Muscle layer of duodenum (tissue), 2 donors: ENCODE results near the gene NLGN1.

Experiments used
- H3K27ac ChIP-seq: one replicate; pipeline ENCODE4 v1.7.0; 2013; ENCODE audit warnings: mild to moderate bottlenecking, low read length
- H3K27me3 ChIP-seq: one replicate; pipeline ENCODE4 v1.7.0; 2013; ENCODE audit warnings: low read depth, mild to moderate bottlenecking, control low read depth, low read length
- H3K36me3 ChIP-seq, 2 donors: one replicate each; pipeline ENCODE4 v1.7.0; 2013; ENCODE audit warnings: low read length in 2 of 2, control low read depth in 1 of 2, mild to moderate bottlenecking in 1 of 2; ENCODE audit not compliant: insufficient read depth in 2 of 2, control insufficient read depth in 1 of 2
- H3K4me1 ChIP-seq, 2 donors: one replicate each; pipeline ENCODE4 v1.7.0; 2013; ENCODE audit warnings: low read length in 2 of 2, mild to moderate bottlenecking in 2 of 2, control low read depth in 1 of 2, moderate library complexity in 1 of 2; ENCODE audit not compliant: insufficient read depth in 2 of 2, control insufficient read depth in 1 of 2
- H3K4me3 ChIP-seq, 2 donors: one replicate each; pipeline ENCODE4 v1.7.0; 2013; ENCODE audit warnings: low read length in 2 of 2, low read depth in 1 of 2, mild to moderate bottlenecking in 1 of 2
- H3K9me3 ChIP-seq, 2 donors: one replicate each; pipeline ENCODE4 v1.7.0; 2013; ENCODE audit warnings: low read length in 2 of 2, control low read depth in 1 of 2, mild to moderate bottlenecking in 1 of 2; ENCODE audit not compliant: control insufficient read depth in 1 of 2
- donor health status: healthy.

NLGN1 gene

DNA sequence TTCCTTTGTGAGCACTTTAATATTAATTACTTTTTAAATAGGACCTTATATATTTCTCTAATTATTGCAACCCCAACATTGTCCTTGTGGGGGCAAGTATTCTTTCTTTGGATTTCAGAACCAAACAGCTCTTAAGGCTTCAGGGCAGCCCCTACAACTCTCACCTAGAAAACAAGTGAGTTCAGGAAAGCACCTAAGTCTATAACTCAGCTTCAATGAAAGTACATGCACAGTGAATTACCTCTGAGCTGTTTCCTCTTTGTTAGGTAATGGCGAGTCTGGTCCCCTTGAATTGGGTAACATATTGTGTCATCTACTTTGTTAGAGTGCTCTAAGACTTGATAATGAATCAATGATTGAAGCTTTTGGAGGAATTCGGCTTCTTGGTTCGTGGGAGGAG, 545.7 kb downstream of the NLGN1 start:
- H3K27ac ChIP-seq, result no peak overlapping the region
- no peaks in the 10 kb centered on the region for H3K27me3 ChIP-seq
- no peaks in the 10 kb centered on the region for H3K9me3 ChIP-seq
- no peaks in the 10 kb centered on the region for H3K4me1 ChIP-seq
- no peaks in the 10 kb centered on the region for H3K36me3 ChIP-seq
- H3K4me3 ChIP-seq, result no peak overlapping the region

DNA sequence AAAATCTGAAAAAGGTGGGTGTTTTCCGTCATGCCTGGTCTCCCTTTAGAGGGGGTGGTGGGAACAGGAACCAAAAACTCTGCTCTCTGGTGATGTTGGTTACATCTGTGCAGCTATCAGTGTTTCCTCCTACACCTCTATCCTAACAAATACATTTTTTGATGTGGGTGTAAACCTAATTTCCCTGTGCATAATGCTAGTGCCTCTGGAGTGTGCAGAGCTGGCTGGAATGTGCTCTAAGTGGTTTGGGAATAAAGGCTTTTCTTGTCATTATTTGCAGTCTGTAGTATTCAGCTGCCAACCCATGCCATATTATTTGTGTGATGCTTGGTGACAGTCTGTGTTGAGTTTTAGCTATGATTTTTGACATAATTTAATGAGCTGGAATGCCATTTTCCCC, 547.6 kb downstream of the NLGN1 start:
- H3K36me3 ChIP-seq, result no peaks in the 10 kb centered on the region
- no peak overlapping the region for H3K4me3 ChIP-seq
- no peak overlapping the region for H3K27ac ChIP-seq
- no peaks in the 10 kb centered on the region for H3K9me3 ChIP-seq
- no peaks in the 10 kb centered on the region for H3K4me1 ChIP-seq
- H3K27me3 ChIP-seq, result no peaks in the 10 kb centered on the region

DNA sequence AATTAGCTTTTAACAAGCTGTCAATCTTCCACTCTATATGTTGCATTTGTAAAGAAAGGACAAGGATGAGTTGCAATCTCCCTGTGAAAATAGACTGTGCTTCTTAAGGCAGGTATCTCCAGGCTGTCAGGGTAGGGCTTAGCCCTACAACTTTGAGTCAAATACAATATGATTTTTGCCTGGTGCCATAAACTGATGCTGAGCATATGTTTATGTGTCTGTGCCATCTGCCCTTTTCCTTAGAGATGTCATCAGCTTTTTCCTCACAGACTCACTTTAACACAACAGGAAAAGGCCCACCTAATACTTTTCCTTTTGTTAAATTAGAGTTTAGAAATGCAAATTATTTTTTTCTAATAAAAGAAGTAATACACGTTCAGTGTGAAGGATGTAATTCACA, 548.3 kb downstream of the NLGN1 start:
- H3K9me3 ChIP-seq, result no peaks in the 10 kb centered on the region
- H3K27me3 ChIP-seq, result no peaks in the 10 kb centered on the region
- no peak overlapping the region for H3K4me3 ChIP-seq
- no peak overlapping the region for H3K27ac ChIP-seq
- no peaks in the 10 kb centered on the region for H3K4me1 ChIP-seq
- H3K36me3 ChIP-seq, result no peaks in the 10 kb centered on the region

DNA sequence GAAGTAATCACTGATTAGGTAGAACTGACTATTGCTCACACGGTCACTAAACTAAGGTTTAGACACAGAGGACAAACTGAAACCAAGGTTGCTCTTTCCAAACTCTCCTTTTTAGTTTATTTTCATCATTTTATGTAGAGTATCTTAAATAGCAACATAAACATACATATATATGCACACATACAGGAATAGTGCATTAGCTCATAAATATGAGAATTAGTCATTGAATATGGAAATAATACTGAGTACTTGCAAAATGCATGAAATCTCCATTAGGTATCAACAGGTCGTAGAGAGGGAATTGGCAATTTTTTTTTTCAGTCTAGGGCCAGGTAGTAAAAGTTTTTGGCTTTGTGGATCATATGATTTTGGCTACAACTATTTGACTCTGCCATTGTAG, 557.1 kb downstream of the NLGN1 start:
- H3K27me3 ChIP-seq, result no peaks in the 10 kb centered on the region
- no peak overlapping the region for H3K27ac ChIP-seq
- H3K4me3 ChIP-seq, result no peak overlapping the region
- no peaks in the 10 kb centered on the region for H3K9me3 ChIP-seq
- no peaks in the 10 kb centered on the region for H3K36me3 ChIP-seq
- H3K4me1 ChIP-seq, result no peaks in the 10 kb centered on the region

DNA sequence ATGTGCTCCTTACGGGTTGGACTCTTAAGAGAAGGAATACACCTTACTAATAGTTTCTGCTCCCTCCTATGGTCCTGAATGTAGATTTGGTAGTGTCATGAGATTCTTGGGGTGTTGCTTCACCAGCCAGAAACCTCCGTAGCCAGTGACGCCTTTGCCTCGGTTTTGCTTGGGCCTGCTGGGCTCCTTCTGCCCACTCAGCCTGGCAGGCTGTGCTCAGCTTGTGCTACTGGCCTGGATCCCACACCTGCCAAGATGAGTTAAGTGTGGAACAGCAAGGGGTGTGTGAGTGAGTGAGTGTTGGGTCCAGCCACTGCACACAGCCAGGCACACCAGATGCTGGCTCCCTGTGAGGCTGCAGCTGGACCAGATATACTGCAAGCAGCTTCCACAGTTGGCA, 560.1 kb downstream of the NLGN1 start:
- Histone ChIP-seq H3K27ac (no peak overlapping the region), H3K4me3 (no peak overlapping the region), H3K27me3 (no peaks in the 10 kb centered on the region), H3K36me3 (no peaks in the 10 kb centered on the region), H3K9me3 (no peaks in the 10 kb centered on the region), H3K4me1 (no peaks in the 10 kb centered on the region)

DNA sequence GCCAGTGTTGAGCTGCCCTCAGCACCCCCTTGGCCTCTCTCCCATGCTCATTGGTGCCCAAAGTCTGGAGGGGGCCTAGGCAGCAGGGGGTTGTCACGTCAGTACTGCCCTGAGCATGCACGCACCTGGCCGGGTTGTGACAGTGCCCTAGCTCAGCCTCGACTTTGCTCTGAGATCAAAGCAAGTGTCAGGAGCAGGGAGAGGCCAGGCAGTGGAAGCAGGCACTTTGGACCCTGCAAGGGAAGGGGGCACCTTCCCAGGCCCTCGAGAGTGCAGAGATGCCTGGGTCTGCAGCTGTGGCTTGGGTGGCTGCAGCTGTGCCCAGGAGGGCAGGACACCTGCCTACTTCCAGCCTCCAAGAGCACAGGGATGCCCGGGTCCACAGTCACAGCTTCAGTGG, 561.3 kb downstream of the NLGN1 start:
- no peaks in the 10 kb centered on the region for H3K27me3 ChIP-seq
- H3K4me1 ChIP-seq, result no peaks in the 10 kb centered on the region
- no peak overlapping the region for H3K27ac ChIP-seq
- H3K9me3 ChIP-seq, result no peaks in the 10 kb centered on the region
- no peak overlapping the region for H3K4me3 ChIP-seq
- H3K36me3 ChIP-seq, result no peaks in the 10 kb centered on the region

DNA sequence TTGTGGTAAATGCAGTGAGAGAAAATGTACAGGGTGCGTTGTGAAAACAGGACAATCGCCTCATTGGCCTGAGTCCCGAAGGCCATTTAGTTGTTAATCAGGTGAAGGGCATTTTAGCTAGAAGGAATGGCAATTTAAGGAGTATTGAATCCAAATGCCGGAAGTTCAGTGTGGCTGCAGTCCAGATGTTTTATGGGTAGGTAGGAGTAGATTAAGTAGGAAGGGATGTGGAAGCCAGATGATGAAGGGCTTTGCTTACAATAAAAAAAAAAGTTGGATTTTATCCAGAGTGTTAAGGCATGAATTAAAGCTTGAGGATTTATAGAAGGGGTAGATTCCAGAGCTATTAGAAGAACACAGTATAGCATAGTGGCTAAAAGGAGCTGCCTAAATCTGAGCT, 572.7 kb downstream of the NLGN1 start:
- Histone ChIP-seq H3K4me1 (no peaks in the 10 kb centered on the region), H3K4me3 (no peak overlapping the region), H3K9me3 (no peaks in the 10 kb centered on the region), H3K36me3 (no peaks in the 10 kb centered on the region), H3K27ac (no peak overlapping the region), H3K27me3 (no peaks in the 10 kb centered on the region)

DNA sequence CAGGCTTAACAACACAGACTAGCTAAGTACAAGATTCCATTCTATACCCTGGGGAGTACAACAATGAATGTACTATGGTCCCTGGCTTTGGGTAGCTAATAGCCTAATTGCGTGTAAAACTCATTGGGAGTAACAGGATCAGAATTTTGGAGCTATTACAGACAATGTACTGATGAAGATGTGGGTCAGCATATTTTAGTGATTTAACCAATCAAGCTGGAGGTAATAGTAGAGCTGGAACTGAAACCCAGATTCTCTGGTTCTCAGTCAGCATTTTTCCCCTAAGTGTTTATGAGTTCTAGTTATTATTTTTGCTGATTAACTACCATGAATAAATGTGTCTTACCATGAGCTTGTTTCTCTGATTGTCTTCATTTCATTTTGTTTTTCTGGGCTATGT, 578.7 kb downstream of the NLGN1 start:
- Histone ChIP-seq H3K4me1 (no peaks in the 10 kb centered on the region), H3K9me3 (no peaks in the 10 kb centered on the region), H3K36me3 (no peaks in the 10 kb centered on the region), H3K27me3 (no peaks in the 10 kb centered on the region), H3K4me3 (no peak overlapping the region), H3K27ac (no peak overlapping the region)

DNA sequence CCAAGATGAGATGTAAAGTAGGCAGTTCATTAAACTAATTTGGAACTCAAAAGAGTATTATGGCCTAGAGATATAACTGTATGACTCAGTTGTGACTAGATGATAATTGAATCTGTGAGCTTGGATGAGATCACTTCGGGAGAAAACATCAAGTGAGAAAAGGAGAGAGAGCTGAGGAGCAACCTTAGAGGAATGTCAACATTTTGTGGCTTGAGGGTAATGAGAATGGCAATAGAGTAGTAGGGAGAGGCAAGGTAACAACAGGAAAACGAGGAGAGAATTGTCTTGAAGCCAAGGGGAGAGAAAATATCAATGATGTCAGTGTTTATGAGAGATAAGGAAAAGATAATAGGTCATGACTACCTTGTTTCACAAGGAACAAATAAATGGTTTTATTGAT, 580.2 kb downstream of the NLGN1 start:
- Histone ChIP-seq H3K36me3 (no peaks in the 10 kb centered on the region), H3K9me3 (no peaks in the 10 kb centered on the region), H3K4me1 (no peaks in the 10 kb centered on the region), H3K27me3 (no peaks in the 10 kb centered on the region), H3K4me3 (no peak overlapping the region), H3K27ac (no peak overlapping the region)

DNA sequence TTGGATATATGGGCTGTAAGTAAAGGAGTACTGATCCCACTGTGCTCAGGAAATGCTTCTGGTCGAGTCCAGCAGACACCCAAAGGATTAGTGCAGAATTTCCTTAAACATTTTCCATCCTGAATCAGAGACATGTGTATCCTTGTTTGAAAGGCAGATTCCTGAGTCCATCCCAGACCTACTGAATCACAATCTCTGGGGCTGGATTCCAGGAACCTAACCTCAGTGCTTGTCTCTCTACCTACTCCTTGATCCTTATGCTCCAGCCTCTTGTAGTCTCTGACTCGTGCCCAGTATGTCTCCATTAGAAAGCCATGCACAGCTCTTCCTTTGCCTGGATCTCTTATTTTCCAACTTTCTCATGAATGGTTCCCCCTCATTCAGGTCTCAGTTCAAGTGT, 585.8 kb downstream of the NLGN1 start:
- Histone ChIP-seq H3K36me3 (no peaks in the 10 kb centered on the region), H3K4me3 (no peak overlapping the region), H3K27ac (no peak overlapping the region), H3K9me3 (no peaks in the 10 kb centered on the region), H3K27me3 (no peaks in the 10 kb centered on the region), H3K4me1 (no peaks in the 10 kb centered on the region)

DNA sequence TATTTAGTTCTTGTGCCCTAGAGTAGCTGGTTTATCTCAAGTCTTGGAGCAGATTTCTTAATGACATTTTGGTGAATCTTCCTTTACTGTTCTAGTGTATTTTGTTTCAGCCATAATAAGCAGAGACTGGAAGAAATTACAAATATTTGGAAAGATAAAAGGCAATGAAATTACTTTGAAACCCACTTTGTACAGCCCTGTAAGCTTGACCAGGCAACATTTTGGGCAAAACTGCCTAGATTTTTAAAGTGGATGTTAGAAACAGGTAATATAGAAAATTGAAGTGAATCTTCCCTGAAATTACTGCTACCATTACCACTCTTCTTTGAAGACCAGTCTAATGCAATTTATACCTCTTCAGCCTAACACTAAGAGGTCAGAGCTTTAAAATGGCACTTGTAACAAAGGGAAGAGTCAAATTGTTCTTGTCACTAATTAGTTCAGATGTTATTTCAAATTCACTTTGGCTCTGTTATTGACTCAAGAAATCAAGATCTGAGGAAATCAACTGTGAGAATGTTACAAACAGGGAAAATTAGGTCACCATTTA, 589.4 kb downstream of the NLGN1 start:
- no peaks in the 10 kb centered on the region for H3K9me3 ChIP-seq
- H3K27me3 ChIP-seq, result no peaks in the 10 kb centered on the region
- H3K27ac ChIP-seq, result no peak overlapping the region

DNA sequence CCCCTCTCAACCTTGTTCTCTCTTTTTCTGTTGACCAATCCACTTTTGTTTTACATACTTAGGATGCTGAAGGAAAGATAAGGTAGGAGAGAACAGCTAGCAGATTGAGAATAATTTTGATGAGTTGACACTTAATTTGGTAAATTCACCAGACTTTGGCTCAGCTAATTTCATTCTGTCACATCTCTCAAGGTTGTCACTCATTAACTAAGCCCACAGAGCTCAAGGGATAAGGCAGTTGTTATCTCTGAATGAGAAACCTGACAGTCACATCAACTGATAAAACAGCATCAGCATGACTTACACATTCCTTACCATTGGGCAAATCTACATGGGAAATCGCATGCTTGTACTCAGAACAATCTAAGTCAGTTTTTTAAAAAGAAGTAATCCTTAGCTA, 591.4 kb downstream of the NLGN1 start:
- H3K36me3 ChIP-seq, result no peaks in the 10 kb centered on the region
- no peak overlapping the region for H3K4me3 ChIP-seq
- no peaks in the 10 kb centered on the region for H3K9me3 ChIP-seq
- H3K27me3 ChIP-seq, result no peaks in the 10 kb centered on the region
- H3K27ac ChIP-seq, result no peak overlapping the region
- no peaks in the 10 kb centered on the region for H3K4me1 ChIP-seq

More for the DNA sequence above, 589.4 kb downstream of the NLGN1 start:
- H3K4me3 ChIP-seq, result no peak overlapping the region
- no peaks in the 10 kb centered on the region for H3K36me3 ChIP-seq
- no peaks in the 10 kb centered on the region for H3K4me1 ChIP-seq
